Dendritic cell treated with granulocyte-macrophage colony-stimulating factor and Interleukin-4, amounts not matched to agents 40 ng/mL and 50 ng/mL, for 4 days (primary cell): ENCODE results near the gene SPRY2.

ENCODE experiments used
- H3K27ac Mint-ChIP-seq: one replicate; pipeline ENCODE4 v1.8.0; 2022; ENCODE audit warnings: mild to moderate bottlenecking, mixed read lengths
- H3K27me3 Mint-ChIP-seq: one replicate; pipeline ENCODE4 v1.8.0; 2022; ENCODE audit warnings: mild to moderate bottlenecking, mixed read lengths
- H3K36me3 Mint-ChIP-seq: one replicate; pipeline ENCODE4 v1.8.0; 2022; ENCODE audit warnings: low read depth, mixed read lengths
- H3K4me1 Mint-ChIP-seq: one replicate; pipeline ENCODE4 v1.8.0; 2022; ENCODE audit warnings: low read depth, mixed read lengths
- H3K4me3 Mint-ChIP-seq: one replicate; pipeline ENCODE4 v1.8.0; 2022; ENCODE audit warnings: mild to moderate bottlenecking, moderate library complexity, mixed read lengths
- H3K9me3 Mint-ChIP-seq: one replicate; pipeline ENCODE4 v1.8.0; 2022; ENCODE audit warnings: mixed read lengths
- intact Hi-C: fragments of 100-400 bp; cut with micrococcal nuclease; formaldehyde crosslinking; loops from one replicate; pipeline ENCODE4 v1.15.0; 2022

The SPRY2 gene

DNA sequence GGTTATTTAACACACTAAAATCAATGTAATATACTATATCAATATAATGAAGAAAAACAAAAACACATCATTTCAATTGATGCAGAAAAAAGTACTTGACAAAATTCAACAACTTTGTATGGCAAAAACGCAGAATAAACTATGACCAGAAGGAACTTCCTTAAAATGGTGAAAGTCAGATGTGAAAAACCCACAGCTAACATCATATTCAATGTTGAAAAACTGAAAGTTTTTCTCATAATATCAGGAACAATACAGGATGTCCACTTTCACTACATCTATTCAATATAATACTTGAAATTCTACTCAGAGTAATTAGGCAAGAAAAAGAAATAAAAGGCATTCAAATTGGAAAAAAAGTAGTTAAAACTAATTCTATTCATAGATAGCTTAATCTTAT is 50.3 kb downstream of the SPRY2 start:
- Mint-ChIP-seq H3K27ac (no peak overlapping the region), H3K36me3 (no peaks in the 10 kb centered on the region), H3K9me3 (no peaks in the 10 kb centered on the region), H3K27me3 (no peaks in the 10 kb centered on the region), H3K4me3 (no peak overlapping the region), H3K4me1 (peaks cover 6% of the 10 kb centered on the region)
- intact Hi-C loops: no loop called here
